ENCODE data around the gene NEDD4L. TPM values are rescaled to one million over a fixed set of nuclear protein-coding genes. Genes with fewer than 3 reads are reported as not detected.

NEDD4L gene
- total and polyA plus RNA-seq, 10 of the 15 experiments (the other 5 are each of a cell fraction or from before 2014, with no cell fraction given), result 7.4 to 24.0 (median 17.7) TPM

GRCh38 chr18:58411323-58411722 lies 367.3 kb downstream of the NEDD4L start:
- no peak for FAIRE-seq
- no peak overlapping the region for H3K27ac ChIP-seq (ENCODE audit: control insufficient read depth, insufficient read depth)

More at GRCh38 chr18:58411323-58411722, 367.3 kb downstream of the NEDD4L start:
- 20% methylated on average over 7 of the region's 7 CpGs for WGBS (ENCODE audit: insufficient coverage, insufficient replicate concordance, low lambda C conversion rate, missing lambda C conversion rate)
- H3K9ac ChIP-seq (ENCODE audit: control insufficient read depth, insufficient read depth, low read length), result no peak overlapping the region
- no peaks in the 10 kb centered on the region for H3K9me3 ChIP-seq (replicated peaks; ENCODE audit: control insufficient read depth, insufficient read depth, low read length)
- H3K36me3 ChIP-seq (ENCODE audit: control insufficient read depth in 2 of 2, insufficient read depth in 2 of 2, low read length in 1 of 2), result no peaks in the 10 kb centered on the region
- no peaks in the 10 kb centered on the region for H3K79me2 ChIP-seq (ENCODE audit: control insufficient read depth, insufficient read depth, low read length)
- H2AFZ ChIP-seq (ENCODE audit: control insufficient read depth, low read depth, low read length), result no peak overlapping the region
- peaks cover 0 to 2% of the 10 kb centered on the region in 2 experiments; a peak in 3 of 4 replicates for H3K27me3 ChIP-seq (replicated peaks in 1 of 2; ENCODE audit: control insufficient read depth in 2 of 2, insufficient read depth in 2 of 2, low read length in 1 of 2)
- no peak for ATAC-seq
- BruUV-seq (replicated peaks), result no TSS peak
- no peak overlapping the region for H3K4me3 ChIP-seq
- ChIA-PET SMC1A (ENCODE audit: uncharacterized antibody, unreplicated experiment) (no interaction called here), POLR2A (no interaction called here), RAD21 (ENCODE audit: unreplicated experiment) (no interaction called here), CTCF (no interaction called here)
- no peak for DNase-seq (ENCODE audit: low read depth, low spot score)
- no peaks in the 10 kb centered on the region for H4K20me1 ChIP-seq (ENCODE audit: control insufficient read depth, insufficient read depth)
- intact Hi-C loops (cut with micrococcal nuclease; ENCODE audit: unreplicated experiment) (no loop called here), in situ Hi-C loops (cut with MboI) (no loop called here)
- H3K4me1 ChIP-seq (ENCODE audit: control insufficient read depth, insufficient read depth, low read length), result no peaks in the 10 kb centered on the region
- TF ChIP-seq, protein P1, sequence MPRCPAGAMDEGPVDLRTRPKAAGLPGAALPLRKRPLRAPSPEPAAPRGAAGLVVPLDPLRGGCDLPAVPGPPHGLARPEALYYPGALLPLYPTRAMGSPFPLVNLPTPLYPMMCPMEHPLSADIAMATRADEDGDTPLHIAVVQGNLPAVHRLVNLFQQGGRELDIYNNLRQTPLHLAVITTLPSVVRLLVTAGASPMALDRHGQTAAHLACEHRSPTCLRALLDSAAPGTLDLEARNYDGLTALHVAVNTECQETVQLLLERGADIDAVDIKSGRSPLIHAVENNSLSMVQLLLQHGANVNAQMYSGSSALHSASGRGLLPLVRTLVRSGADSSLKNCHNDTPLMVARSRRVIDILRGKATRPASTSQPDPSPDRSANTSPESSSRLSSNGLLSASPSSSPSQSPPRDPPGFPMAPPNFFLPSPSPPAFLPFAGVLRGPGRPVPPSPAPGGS (IDR thresholded peaks at IDR 0.05; ENCODE audit: borderline replicate concordance, insufficient read depth, low read depth, low read length, poor library complexity, severe bottlenecking), result no peak
- TF ChIP-seq, protein P2, sequence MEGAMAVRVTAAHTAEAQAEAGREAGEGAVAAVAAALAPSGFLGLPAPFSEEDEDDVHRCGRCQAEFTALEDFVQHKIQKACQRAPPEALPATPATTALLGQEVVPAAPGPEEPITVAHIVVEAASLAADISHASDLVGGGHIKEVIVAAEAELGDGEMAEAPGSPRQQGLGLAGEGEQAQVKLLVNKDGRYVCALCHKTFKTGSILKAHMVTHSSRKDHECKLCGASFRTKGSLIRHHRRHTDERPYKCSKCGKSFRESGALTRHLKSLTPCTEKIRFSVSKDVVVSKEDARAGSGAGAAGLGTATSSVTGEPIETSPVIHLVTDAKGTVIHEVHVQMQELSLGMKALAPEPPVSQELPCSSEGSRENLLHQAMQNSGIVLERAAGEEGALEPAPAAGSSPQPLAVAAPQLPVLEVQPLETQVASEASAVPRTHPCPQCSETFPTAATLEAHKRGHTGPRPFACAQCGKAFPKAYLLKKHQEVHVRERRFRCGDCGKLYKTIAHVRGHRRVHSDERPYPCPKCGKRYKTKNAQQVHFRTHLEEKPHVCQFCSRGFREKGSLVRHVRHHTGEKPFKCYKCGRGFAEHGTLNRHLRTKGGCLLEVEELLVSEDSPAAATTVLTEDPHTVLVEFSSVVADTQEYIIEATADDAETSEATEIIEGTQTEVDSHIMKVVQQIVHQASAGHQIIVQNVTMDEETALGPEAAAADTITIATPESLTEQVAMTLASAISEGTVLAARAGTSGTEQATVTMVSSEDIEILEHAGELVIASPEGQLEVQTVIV (IDR thresholded peaks at IDR 0.05; ENCODE audit: borderline replicate concordance, partially characterized antibody), result no peak
- no peak for TF ChIP-seq ZSCAN29 (IDR thresholded peaks at IDR 0.05)
- no peak for TF ChIP-seq RCOR1 (conservative IDR thresholded peaks at IDR 0.05; ENCODE audit: low read depth, low read length)
- TF ChIP-seq, protein P3, sequence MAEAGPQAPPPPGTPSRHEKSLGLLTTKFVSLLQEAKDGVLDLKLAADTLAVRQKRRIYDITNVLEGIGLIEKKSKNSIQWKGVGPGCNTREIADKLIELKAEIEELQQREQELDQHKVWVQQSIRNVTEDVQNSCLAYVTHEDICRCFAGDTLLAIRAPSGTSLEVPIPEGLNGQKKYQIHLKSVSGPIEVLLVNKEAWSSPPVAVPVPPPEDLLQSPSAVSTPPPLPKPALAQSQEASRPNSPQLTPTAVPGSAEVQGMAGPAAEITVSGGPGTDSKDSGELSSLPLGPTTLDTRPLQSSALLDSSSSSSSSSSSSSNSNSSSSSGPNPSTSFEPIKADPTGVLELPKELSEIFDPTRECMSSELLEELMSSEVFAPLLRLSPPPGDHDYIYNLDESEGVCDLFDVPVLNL (IDR thresholded peaks at IDR 0.05; ENCODE audit: low read depth, low read length), result no peak
- TF ChIP-seq, protein P4, sequence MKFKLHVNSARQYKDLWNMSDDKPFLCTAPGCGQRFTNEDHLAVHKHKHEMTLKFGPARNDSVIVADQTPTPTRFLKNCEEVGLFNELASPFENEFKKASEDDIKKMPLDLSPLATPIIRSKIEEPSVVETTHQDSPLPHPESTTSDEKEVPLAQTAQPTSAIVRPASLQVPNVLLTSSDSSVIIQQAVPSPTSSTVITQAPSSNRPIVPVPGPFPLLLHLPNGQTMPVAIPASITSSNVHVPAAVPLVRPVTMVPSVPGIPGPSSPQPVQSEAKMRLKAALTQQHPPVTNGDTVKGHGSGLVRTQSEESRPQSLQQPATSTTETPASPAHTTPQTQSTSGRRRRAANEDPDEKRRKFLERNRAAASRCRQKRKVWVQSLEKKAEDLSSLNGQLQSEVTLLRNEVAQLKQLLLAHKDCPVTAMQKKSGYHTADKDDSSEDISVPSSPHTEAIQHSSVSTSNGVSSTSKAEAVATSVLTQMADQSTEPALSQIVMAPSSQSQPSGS (IDR thresholded peaks at IDR 0.05; ENCODE audit: low read length), result no peak
- TF ChIP-seq ATF7 (IDR thresholded peaks at IDR 0.05; ENCODE audit: low read depth), result no peak
- TF ChIP-seq PAX5 (IDR thresholded peaks at IDR 0.05; ENCODE audit: borderline replicate concordance, low read depth, low read length), result no peak
- TF ChIP-seq, protein P5, sequence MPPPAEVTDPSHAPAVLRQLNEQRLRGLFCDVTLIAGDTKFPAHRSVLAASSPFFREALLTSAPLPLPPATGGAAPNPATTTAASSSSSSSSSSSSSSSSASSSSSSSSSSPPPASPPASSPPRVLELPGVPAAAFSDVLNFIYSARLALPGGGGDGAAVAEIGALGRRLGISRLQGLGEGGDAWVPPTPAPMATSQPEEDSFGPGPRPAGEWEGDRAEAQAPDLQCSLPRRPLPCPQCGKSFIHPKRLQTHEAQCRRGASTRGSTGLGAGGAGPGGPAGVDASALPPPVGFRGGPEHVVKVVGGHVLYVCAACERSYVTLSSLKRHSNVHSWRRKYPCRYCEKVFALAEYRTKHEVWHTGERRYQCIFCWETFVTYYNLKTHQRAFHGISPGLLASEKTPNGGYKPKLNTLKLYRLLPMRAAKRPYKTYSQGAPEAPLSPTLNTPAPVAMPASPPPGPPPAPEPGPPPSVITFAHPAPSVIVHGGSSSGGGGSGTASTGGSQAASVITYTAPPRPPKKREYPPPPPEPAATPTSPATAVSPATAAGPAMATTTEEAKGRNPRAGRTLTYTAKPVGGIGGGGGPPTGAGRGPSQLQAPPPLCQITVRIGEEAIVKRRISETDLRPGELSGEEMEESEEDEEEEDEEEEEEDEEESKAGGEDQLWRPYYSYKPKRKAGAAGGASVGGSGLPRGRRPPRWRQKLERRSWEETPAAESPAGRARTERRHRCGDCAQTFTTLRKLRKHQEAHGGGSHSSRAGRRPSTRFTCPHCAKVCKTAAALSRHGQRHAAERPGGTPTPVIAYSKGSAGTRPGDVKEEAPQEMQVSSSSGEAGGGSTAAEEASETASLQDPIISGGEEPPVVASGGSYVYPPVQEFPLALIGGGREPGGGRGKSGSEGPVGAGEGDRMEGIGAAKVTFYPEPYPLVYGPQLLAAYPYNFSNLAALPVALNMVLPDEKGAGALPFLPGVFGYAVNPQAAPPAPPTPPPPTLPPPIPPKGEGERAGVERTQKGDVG (CRISPR knock-in tag; IDR thresholded peaks at IDR 0.05), result no peak
- TF ChIP-seq TCF7 (IDR thresholded peaks at IDR 0.05; ENCODE audit: borderline replicate concordance), result no peak
- no peak for TF ChIP-seq CBFB (IDR thresholded peaks at IDR 0.05; ENCODE audit: low read depth)
- no peak for TF ChIP-seq RFX5 (IDR thresholded peaks at IDR 0.05; ENCODE audit: low read depth, low read length)
- no peak for TF ChIP-seq KLF5 (IDR thresholded peaks at IDR 0.05; ENCODE audit: partially characterized antibody)
- TF ChIP-seq NBN (IDR thresholded peaks at IDR 0.05), result no peak
- no peak for TF ChIP-seq EZH2 (IDR thresholded peaks at IDR 0.05; ENCODE audit: borderline replicate concordance, control insufficient read depth, low read depth, low read length)
- no peak for TF ChIP-seq IRF4 (IDR thresholded peaks at IDR 0.05; ENCODE audit: low read depth, low read length)
- no peak overlapping the region for H3K4me2 ChIP-seq (ENCODE audit: control insufficient read depth, insufficient read depth)
